Epithelial cell of esophagus (primary cell): ENCODE data around the gene ALKBH7.

Experiments
- DNase-seq: peaks from one replicate; pipeline ENCODE4 v3.0.0; 2010; ENCODE audit warnings: low read depth
- H3K4me3 ChIP-seq: 2 replicates; pipeline ENCODE4 v1.5.1; 2011; ENCODE audit warnings: mild to moderate bottlenecking, low read length, control low read depth
- CTCF ChIP-seq: IDR thresholded peaks from 2 replicates; pipeline ENCODE4 v1.5.1; 2011; ENCODE audit warnings: low read depth, mild to moderate bottlenecking, low read length, control low read depth, inconsistent platforms; ENCODE audit not compliant: insufficient read depth; ENCODE audit errors: missing control alignments

ALKBH7 gene

GRCh38 chr19:6418562-6418932, 46.0 kb downstream of the ALKBH7 start:
- no peak for TF ChIP-seq CTCF
- H3K4me3 ChIP-seq, result no peak overlapping the region
- DNase-seq, result no peak

DNA sequence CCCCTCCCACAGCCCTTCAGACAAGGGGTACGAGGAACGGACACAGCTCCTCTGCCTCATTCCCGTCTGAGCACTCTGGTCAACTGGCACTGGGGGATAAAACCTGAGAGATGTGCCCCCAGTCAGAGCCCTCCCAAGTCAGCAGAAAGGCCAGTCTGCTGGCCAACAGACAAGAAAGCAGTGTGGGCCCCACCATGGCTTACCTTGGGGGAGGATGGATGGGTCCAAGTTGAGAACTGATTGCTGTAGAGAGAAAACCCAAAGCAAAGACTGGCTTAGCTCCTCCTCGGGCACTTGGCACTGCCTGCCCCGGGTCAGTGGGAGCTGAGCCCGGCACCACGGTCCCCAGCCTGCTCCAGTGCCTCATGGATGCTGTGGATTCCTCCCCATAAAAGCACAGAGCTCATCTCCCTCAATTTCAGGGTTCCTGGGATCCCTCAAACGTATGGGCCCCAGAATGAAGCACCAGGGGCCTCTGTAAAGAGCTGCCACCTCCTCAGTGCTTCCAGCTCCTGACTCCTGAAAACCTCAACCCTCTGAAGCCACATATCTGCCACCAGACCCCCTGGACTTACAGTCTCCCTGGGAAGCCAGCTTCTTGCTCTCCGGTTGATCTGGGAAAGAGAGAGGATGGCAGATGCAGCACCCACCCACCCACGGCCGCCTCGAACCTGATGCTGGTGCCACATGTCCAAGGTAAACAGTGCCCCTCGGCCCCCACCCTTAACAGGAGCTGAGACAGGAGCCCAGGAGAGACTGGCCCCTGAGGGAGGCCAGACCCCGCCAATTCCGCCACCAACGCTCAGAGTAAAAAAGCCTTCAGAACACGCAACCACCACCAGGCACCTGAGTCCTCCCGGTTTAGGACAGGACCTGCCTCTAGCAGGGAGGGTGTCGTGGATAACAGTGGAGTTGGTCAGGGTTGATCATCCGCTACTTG, 48.8 kb downstream of the ALKBH7 start:
- TF ChIP-seq CTCF, result no peak
- H3K4me3 ChIP-seq, result no peak overlapping the region
- no peak for DNase-seq

GRCh38 chr19:6423499-6424194, 51.1 kb downstream of the ALKBH7 start:
- no peak for TF ChIP-seq CTCF
- peak; percentile 54 for DNase-seq
- peak overlapping the region; percentile 97 for H3K4me3 ChIP-seq

DNA sequence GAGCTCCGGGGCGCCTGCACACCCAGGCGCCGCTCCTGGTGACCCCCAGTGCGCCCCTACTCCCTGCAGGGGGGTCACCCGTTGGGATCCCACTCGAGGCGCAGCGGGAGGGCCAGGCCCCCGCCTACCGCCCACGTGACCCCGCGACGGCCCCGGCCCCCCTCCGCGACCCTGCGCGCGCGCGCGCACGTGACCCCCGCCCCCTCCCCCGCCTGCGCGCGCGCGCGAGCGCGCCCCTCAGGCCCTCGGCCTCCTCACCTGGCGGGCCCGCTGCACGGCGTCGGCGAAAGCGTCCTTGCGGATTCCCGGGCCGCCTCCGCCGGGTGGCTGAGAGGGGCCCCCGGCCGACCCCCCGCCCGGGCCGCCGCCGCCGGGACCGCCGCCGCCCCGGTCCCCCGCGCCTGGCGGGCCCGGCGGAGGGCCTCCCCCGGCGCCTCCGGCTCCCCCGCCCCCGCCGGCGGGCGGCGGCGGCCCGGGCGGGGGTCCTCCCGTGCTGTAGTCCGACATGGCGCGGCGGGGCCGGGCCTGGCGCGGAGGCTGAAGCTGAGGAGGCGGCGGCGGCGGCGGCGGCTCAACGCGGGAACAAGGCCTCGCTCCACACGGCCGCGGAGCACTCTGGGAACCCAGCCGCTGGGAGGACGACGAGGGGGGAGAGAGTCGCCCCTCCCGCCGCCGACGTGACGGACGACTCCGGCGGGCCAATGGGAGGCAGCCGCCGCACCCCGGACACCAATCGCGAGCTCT, 51.8 kb downstream of the ALKBH7 start, which contains the start of gene KHSRP:
KHSRP (minus strand) TSS at position 617 of the 744 bp plus-strand sequence; CDS start at position 507, 110 bp downstream.
- no peak for DNase-seq

More for the DNA sequence above, 51.8 kb downstream of the ALKBH7 start, which contains the start of gene KHSRP:
- no peak for TF ChIP-seq CTCF
- H3K4me3 ChIP-seq, result peak within 1 kb of the TSS; percentile 97
